ENCODE measurements around the gene C5. TPM values are rescaled to one million over a fixed set of nuclear protein-coding genes. Genes with fewer than 3 reads are reported as not detected.
"Not testable (repeated sequence)": the region's sequence is repeated elsewhere in the genome, so short reads cannot be mapped to it uniquely, and the experiment has no call there.

Gene C5
- total RNA-seq, 1 donor from 2014 or later: 5.5 TPM

DNA sequence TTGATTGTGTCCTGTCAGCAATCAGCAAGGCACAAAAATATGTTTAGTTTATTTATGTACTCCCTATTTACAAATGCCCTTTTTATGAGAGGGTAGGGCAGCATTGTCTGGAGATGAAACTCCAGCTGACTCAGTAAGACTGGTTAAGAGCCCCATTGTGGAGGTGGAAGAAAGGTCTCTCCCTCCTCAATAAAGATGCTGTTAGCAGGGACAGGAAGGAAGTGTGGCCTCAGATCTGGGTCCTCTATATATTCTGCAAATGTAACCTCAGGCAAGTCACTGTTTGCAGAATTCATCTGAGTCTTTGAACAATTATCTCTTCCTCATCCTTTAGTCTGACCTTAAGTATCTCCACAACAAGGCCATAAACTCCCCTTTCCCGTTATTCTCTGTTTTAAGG is 75.2 kb downstream of the C5 start:
- TF ChIP-seq, protein P1, sequence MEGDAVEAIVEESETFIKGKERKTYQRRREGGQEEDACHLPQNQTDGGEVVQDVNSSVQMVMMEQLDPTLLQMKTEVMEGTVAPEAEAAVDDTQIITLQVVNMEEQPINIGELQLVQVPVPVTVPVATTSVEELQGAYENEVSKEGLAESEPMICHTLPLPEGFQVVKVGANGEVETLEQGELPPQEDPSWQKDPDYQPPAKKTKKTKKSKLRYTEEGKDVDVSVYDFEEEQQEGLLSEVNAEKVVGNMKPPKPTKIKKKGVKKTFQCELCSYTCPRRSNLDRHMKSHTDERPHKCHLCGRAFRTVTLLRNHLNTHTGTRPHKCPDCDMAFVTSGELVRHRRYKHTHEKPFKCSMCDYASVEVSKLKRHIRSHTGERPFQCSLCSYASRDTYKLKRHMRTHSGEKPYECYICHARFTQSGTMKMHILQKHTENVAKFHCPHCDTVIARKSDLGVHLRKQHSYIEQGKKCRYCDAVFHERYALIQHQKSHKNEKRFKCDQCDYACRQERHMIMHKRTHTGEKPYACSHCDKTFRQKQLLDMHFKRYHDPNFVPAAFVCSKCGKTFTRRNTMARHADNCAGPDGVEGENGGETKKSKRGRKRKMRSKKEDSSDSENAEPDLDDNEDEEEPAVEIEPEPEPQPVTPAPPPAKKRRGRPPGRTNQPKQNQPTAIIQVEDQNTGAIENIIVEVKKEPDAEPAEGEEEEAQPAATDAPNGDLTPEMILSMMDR (IDR thresholded peaks at IDR 0.05): no peak
- TF ChIP-seq EZH2phosphoT487 (IDR thresholded peaks at IDR 0.05) (no peak), EZH2 (IDR thresholded peaks at IDR 0.05) (no peak)
- no peak overlapping the region for H2AFZ ChIP-seq (replicated peaks)
- no peaks in the 10 kb centered on the region for H3K27me3 ChIP-seq
- H3K9me3 ChIP-seq (ENCODE audit: low read depth): no peaks in the 10 kb centered on the region
- H3K9me3 Mint-ChIP-seq: no peaks in the 10 kb centered on the region
- H3K36me3 ChIP-seq: no peaks in the 10 kb centered on the region
- no peaks in the 10 kb centered on the region for H3K36me3 Mint-ChIP-seq
- no peak overlapping the region for H3K27ac ChIP-seq
- H3K27ac Mint-ChIP-seq: no peak overlapping the region
- no peak overlapping the region for H3K4me3 ChIP-seq
- H3K27me3 Mint-ChIP-seq (ENCODE audit: insufficient read depth, low read depth): no peaks in the 10 kb centered on the region
- H3K4me3 Mint-ChIP-seq: no peak overlapping the region
- H3F3A ChIP-seq (ENCODE audit: low read depth): no peaks in the 10 kb centered on the region
- H4K20me1 ChIP-seq (ENCODE audit: low read depth): no peaks in the 10 kb centered on the region
- no peaks in the 10 kb centered on the region for H3K79me2 ChIP-seq (ENCODE audit: low read depth)
- H3K4me1 ChIP-seq: no peaks in the 10 kb centered on the region
- no peak for DNase-seq (ENCODE audit: low spot score)
- H3K4me2 ChIP-seq: no peak overlapping the region
- no peaks in the 10 kb centered on the region for H3K4me1 Mint-ChIP-seq
- H3K9ac ChIP-seq: no peak overlapping the region

DNA sequence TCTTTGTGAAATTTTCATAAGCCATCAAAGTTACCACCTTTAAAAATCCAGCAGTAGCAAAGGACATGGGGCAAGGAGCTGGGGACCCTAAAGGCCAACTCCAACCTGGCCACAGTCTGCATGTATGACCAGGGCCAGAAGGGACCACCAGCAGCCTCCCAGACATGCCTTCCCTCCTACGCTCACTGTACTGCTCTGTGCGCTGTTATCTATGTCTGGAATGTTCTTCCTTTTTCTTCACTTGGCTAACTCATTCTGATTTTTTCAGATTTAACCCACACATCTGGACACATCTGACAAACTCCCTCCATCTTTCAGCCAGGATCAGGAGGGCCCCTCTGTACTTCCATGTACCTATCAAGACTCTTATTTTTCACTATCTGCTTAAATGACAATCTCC is 75.9 kb downstream of the C5 start:
- no peak overlapping the region for H3K27ac Mint-ChIP-seq
- Histone ChIP-seq H2AFZ (replicated peaks) (no peak overlapping the region), H3K4me2 (no peak overlapping the region), H3K27ac (no peak overlapping the region), H3K4me3 (no peak overlapping the region), H3K27me3 (no peaks in the 10 kb centered on the region), H3K4me1 (no peaks in the 10 kb centered on the region), H3K9me3 (ENCODE audit: low read depth) (no peaks in the 10 kb centered on the region), H3K36me3 (no peaks in the 10 kb centered on the region), H3K79me2 (ENCODE audit: low read depth) (no peaks in the 10 kb centered on the region), H3F3A (ENCODE audit: low read depth) (no peaks in the 10 kb centered on the region), H3K9ac (no peak overlapping the region), H4K20me1 (ENCODE audit: low read depth) (no peaks in the 10 kb centered on the region)
- H3K9me3 Mint-ChIP-seq: no peaks in the 10 kb centered on the region
- H3K4me1 Mint-ChIP-seq: no peaks in the 10 kb centered on the region
- no peak for DNase-seq (ENCODE audit: low spot score)
- TF ChIP-seq EZH2 (IDR thresholded peaks at IDR 0.05) (no peak), EZH2phosphoT487 (IDR thresholded peaks at IDR 0.05) (no peak)
- TF ChIP-seq, protein P1 (IDR thresholded peaks at IDR 0.05): no peak
- H3K36me3 Mint-ChIP-seq: no peaks in the 10 kb centered on the region
- H3K27me3 Mint-ChIP-seq (ENCODE audit: insufficient read depth, low read depth): no peaks in the 10 kb centered on the region
- no peak overlapping the region for H3K4me3 Mint-ChIP-seq

DNA sequence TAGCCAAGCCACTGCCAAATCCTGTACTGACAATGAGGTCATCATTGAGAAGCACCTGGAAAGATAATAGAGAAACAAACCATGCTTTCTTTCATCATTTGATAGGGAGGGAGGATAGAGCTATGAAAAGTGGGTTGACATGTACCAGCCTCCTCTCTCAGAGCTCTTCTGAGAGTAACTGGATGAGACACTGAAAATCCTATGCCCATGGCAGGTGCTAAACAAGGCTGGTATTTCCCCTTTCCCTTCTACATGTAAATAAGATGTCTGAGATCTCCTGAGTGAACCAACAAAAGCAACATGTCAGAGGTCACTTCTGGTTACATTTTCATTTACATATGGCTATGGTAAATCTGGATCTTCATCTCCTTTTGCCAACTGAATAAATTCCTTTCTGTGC is 78.1 kb downstream of the C5 start:
- Mint-ChIP-seq H3K36me3 (peaks cover 2% of the 10 kb centered on the region), H3K9me3 (no peaks in the 10 kb centered on the region), H3K27me3 (ENCODE audit: insufficient read depth, low read depth) (no peaks in the 10 kb centered on the region), H3K4me3 (no peak overlapping the region), H3K27ac (no peak overlapping the region), H3K4me1 (peaks cover 3% of the 10 kb centered on the region)
- Histone ChIP-seq H3K36me3 (no peaks in the 10 kb centered on the region), H4K20me1 (ENCODE audit: low read depth) (no peaks in the 10 kb centered on the region), H3K9me3 (ENCODE audit: low read depth) (no peaks in the 10 kb centered on the region), H2AFZ (replicated peaks) (no peak overlapping the region), H3K4me2 (no peak overlapping the region), H3F3A (ENCODE audit: low read depth) (peaks cover 10% of the 10 kb centered on the region), H3K9ac (no peak overlapping the region), H3K4me3 (no peak overlapping the region), H3K27ac (no peak overlapping the region), H3K27me3 (no peaks in the 10 kb centered on the region), H3K4me1 (peaks cover 4% of the 10 kb centered on the region), H3K79me2 (ENCODE audit: low read depth) (no peaks in the 10 kb centered on the region)
- DNase-seq (ENCODE audit: low spot score): no peak
- no peak for TF ChIP-seq EZH2 (IDR thresholded peaks at IDR 0.05)
- TF ChIP-seq, protein P1 (IDR thresholded peaks at IDR 0.05): no peak
- TF ChIP-seq EZH2phosphoT487 (IDR thresholded peaks at IDR 0.05): no peak

DNA sequence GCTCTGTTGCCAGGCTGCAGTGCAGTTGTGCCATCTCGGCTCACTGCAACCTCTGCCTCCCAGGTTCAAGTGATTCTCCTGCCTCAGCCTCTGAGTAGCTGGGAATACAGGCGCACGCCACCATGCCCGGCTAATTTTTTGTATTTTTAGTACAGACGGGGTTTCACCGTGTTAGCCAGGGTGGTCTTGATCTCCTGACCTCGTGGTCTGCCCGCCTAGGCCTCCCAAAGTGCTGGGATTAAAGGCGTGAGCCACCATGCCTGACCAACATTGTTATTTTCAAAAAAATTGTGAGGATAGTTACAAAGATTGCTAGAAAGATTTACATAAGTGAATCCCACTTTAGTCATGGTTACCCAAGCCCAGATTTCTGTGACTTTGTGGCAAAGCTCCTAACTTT is 78.6 kb downstream of the C5 start:
- H3K9me3 Mint-ChIP-seq; H3K4me2 ChIP-seq; H3K4me1 ChIP-seq; H3K79me2 ChIP-seq (ENCODE audit: low read depth); H3K27ac ChIP-seq; DNase-seq (ENCODE audit: low spot score); H3K9me3 ChIP-seq (ENCODE audit: low read depth); H2AFZ ChIP-seq (replicated peaks); H3K9ac ChIP-seq; H4K20me1 ChIP-seq (ENCODE audit: low read depth); H3K27me3 Mint-ChIP-seq (ENCODE audit: insufficient read depth, low read depth); H3K27me3 ChIP-seq; H3K36me3 ChIP-seq; H3K4me3 Mint-ChIP-seq; H3K4me1 Mint-ChIP-seq; H3K36me3 Mint-ChIP-seq; H3K27ac Mint-ChIP-seq; H3K4me3 ChIP-seq: not testable (repeated sequence)
- H3F3A ChIP-seq (ENCODE audit: low read depth): peaks cover 14% of the 10 kb centered on the region
